Measurements from ENCODE around the gene TRIM54. TPM values are rescaled to one million over a fixed set of nuclear protein-coding genes. Genes with fewer than 3 reads are reported as not detected.
A peak's percentile ranks its signal among the peaks of the same experiment; 100 is the strongest.

TRIM54 gene
- total RNA-seq, 2 donors from 2014 or later = 0.26 TPM; not detected in 1

DNA sequence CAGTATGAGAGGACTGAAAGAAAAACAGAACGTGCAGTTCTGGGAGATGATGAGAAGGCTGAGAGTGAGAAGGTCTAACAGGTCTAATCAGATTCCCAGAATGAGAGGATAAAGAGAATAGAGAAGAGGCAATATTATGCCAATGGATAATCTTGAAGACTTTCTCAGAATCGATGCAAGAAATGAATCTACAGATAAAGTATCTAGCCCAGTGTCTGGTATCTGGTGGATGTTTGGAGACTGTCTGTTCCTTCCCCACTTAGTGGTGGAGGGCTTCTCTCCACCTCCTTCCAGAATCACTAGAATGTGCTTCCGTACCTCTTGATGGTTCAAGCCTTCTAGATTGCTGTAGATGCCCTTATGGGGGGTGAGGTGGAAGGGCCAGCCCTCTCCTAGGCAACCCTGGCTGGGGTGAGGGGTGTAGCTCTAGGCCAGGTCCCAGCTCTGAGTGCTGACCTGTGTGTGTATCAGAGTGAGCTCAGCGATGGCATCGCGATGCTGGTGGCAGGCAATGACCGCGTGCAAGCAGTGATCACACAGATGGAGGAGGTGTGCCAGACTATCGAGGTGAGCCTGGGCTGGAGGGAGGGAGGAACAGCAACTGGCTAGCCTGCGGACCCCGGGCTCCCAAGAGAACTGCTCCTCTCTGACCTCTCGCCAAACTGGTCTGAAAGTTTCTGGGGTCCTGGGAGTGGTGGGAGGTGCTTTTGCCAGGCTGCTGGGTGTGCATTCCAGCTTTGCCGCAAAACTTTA, 22.4 kb downstream of the TRIM54 start:
- TF ChIP-seq POLR2A (IDR thresholded peaks at IDR 0.05) = no peak
- TF ChIP-seq, protein P1, sequence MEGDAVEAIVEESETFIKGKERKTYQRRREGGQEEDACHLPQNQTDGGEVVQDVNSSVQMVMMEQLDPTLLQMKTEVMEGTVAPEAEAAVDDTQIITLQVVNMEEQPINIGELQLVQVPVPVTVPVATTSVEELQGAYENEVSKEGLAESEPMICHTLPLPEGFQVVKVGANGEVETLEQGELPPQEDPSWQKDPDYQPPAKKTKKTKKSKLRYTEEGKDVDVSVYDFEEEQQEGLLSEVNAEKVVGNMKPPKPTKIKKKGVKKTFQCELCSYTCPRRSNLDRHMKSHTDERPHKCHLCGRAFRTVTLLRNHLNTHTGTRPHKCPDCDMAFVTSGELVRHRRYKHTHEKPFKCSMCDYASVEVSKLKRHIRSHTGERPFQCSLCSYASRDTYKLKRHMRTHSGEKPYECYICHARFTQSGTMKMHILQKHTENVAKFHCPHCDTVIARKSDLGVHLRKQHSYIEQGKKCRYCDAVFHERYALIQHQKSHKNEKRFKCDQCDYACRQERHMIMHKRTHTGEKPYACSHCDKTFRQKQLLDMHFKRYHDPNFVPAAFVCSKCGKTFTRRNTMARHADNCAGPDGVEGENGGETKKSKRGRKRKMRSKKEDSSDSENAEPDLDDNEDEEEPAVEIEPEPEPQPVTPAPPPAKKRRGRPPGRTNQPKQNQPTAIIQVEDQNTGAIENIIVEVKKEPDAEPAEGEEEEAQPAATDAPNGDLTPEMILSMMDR (IDR thresholded peaks at IDR 0.05) = no peak
- Histone ChIP-seq H3K9me3 (no peaks in the 10 kb centered on the region), H3K4me3 (no peak overlapping the region), H3K4me1 (peaks cover 29% of the 10 kb centered on the region), H3K36me3 (replicated peaks in 1 of 2; ENCODE audit: insufficient read depth in 1 of 2, low read depth in 2 of 2) (no peaks in the 10 kb centered on the region), H3K27me3 (peaks cover 0 to 25% of the 10 kb centered on the region in 2 donors), H3K27ac (no peak overlapping the region)
- no peak for DNase-seq
- intact Hi-C loops (cut with DNase I) = loop anchor here (10.0 kb wide), 1 partner anchor 210 kb away; no protein-coding TSS in a partner anchor
- no peak for ATAC-seq
- WGBS, 2 donors = 76 to 82% methylated on average over 13 of the region's 13 CpGs

DNA sequence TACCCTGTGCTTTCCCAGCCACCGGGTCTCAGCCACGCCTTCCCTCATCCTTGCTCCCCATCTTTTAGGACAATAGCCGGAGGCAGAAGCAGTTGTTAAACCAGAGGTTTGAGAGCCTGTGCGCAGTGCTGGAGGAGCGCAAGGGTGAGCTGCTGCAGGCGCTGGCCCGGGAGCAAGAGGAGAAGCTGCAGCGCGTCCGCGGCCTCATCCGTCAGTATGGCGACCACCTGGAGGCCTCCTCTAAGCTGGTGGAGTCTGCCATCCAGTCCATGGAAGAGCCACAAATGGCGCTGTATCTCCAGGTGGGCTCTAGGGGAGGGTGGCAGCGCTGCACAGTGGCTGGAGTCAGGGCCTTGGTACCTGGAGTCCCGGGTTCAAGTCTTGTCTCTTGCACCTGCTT, 23.3 kb downstream of the TRIM54 start:
- H3K4me3 ChIP-seq = no peak overlapping the region
- TF ChIP-seq, protein P1 (IDR thresholded peaks at IDR 0.05) = no peak
- TF ChIP-seq POLR2A (IDR thresholded peaks at IDR 0.05) = no peak
- no peak overlapping the region for H3K27ac ChIP-seq
- no peaks in the 10 kb centered on the region for H3K36me3 ChIP-seq (replicated peaks in 1 of 2; ENCODE audit: insufficient read depth in 1 of 2, low read depth in 2 of 2)
- 87 to 88% methylated on average over 8 to 16 of the region's 16 CpGs for whole genome bisulfite sequencing, 2 donors
- ATAC-seq (no peak), DNase-seq (no peak)
- no peaks in the 10 kb centered on the region for H3K9me3 ChIP-seq
- intact Hi-C loops (cut with DNase I) = loop anchor here (10.0 kb wide), 1 partner anchor 211 kb away; no protein-coding TSS in a partner anchor
- H3K27me3 ChIP-seq = peaks cover 0 to 25% of the 10 kb centered on the region in 2 donors
- H3K4me1 ChIP-seq = peaks cover 29% of the 10 kb centered on the region

DNA sequence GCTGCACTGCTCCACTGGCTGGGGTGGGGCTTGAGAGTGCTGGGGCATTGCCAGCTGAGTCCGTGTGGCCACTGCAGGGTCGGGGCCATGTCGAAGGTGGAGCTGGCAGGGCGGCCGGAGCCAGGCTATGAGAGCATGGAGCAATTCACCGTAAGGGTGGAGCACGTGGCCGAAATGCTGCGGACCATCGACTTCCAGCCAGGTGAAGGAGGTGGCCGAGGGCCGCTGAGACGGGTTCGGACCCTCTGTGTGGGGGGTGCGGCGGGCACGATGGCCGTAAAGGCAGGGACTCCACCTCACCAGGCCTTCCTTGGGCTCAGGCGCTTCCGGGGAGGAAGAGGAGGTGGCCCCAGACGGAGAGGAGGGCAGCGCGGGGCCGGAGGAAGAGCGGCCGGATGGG, 23.9 kb downstream of the TRIM54 start:
- WGBS, 2 donors = 20 to 26% methylated on average over 2 to 24 of the region's 26 CpGs
- H3K9me3 ChIP-seq = no peaks in the 10 kb centered on the region
- no peaks in the 10 kb centered on the region for H3K36me3 ChIP-seq (replicated peaks in 1 of 2; ENCODE audit: insufficient read depth in 1 of 2, low read depth in 2 of 2)
- intact Hi-C loops (cut with DNase I) = loop anchor here (10.0 kb wide), 1 partner anchor 211 kb away; no protein-coding TSS in a partner anchor
- H3K4me1 ChIP-seq = peaks cover 29% of the 10 kb centered on the region
- H3K27ac ChIP-seq = no peak overlapping the region
- DNase-seq (peak in 2 of 4 donors; percentile 15 to 34), ATAC-seq (no peak)
- TF ChIP-seq, protein P1 (IDR thresholded peaks at IDR 0.05) = no peak
- no peak for TF ChIP-seq POLR2A (IDR thresholded peaks at IDR 0.05)
- no peak overlapping the region for H3K4me3 ChIP-seq
- H3K27me3 ChIP-seq = peaks cover 0 to 25% of the 10 kb centered on the region in 2 donors

DNA sequence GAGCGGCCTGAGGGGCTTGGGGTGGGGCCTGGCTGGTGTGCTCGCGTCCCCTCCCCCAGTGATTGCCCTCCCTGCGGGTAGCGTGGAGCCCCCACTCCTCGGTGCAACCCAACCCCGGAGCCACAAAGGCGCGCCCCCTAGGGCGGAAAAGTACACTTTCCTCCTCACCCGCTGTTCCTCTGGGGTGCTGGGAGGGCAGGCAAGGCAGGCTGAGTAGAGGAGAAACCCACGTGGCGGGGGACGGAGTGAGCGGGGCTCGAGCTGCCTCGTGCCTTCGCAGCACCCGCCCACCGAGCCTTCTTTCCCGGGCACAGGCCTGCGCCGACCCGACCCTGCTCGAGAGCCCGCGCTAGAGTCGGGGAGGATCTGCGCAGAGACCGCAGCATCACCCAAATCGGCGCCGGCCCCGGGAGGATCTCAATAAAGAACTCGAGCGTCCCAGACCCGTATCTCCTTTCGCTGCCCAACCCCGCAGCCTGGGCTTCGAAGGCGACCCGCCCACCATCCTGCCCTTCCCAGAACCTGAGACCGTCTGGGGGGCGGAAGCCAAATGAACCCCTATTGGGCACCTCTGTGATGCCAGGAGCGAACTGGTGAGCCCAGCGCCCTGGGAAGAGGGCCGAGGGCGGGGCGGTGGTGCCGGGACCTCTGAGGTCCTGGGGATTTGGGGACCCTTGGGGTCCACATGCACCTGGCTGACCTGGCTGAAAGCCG, 24.5 kb downstream of the TRIM54 start:
- Histone ChIP-seq H3K9me3 (no peaks in the 10 kb centered on the region), H3K4me3 (no peak overlapping the region), H3K36me3 (replicated peaks in 1 of 2; ENCODE audit: insufficient read depth in 1 of 2, low read depth in 2 of 2) (no peaks in the 10 kb centered on the region), H3K4me1 (peaks cover 29% of the 10 kb centered on the region), H3K27me3 (peaks cover 0 to 25% of the 10 kb centered on the region in 2 donors), H3K27ac (no peak overlapping the region)
- DNase-seq = no peak
- WGBS, 2 donors = 2% methylated on average over 35 of the region's 51 CpGs; no CpG with 5 or more reads in 1 of the 2 donors
- TF ChIP-seq, protein P1 (IDR thresholded peaks at IDR 0.05) = no peak
- TF ChIP-seq POLR2A (IDR thresholded peaks at IDR 0.05) = no peak
- ATAC-seq = no peak
- intact Hi-C loops (cut with DNase I) = loop anchor here (10.0 kb wide), 1 partner anchor 212 kb away; no protein-coding TSS in a partner anchor
